ENCODE measurements around the gene LMNTD2. TPM values are rescaled to one million over a fixed set of nuclear protein-coding genes. Genes with fewer than 3 reads are reported as not detected.

LMNTD2 gene
- total and polyA plus RNA-seq, 2 of the 13 experiments (the other 11 are each of a cell fraction or from before 2014, with no cell fraction given), result 1.1 to 3.1 TPM

DNA sequence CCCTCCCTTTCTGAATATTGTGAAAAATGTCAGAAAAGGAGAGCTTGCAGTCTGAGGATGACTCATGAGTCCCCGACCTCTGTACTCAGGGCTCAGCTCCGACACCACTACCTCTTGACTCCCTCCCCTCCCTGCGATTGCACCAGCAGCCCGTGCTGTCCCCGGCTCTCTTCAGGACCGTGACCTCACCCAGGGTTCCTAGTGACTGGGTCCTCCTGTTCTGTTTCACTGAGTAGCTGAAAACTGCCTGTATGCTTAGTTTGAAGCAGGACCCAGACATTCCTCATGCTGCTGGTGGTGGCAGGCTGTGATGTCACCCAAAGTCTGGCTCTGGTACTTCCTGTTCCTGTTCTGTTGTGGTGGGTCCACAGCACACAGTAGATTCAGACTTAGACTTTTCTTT is 27.4 kb upstream of the LMNTD2 start (continued):
- TF ChIP-seq ZNF784 (CRISPR knock-in tag; IDR thresholded peaks at IDR 0.05; ENCODE audit: borderline replicate concordance), result no peak
- TF ChIP-seq, protein P1, sequence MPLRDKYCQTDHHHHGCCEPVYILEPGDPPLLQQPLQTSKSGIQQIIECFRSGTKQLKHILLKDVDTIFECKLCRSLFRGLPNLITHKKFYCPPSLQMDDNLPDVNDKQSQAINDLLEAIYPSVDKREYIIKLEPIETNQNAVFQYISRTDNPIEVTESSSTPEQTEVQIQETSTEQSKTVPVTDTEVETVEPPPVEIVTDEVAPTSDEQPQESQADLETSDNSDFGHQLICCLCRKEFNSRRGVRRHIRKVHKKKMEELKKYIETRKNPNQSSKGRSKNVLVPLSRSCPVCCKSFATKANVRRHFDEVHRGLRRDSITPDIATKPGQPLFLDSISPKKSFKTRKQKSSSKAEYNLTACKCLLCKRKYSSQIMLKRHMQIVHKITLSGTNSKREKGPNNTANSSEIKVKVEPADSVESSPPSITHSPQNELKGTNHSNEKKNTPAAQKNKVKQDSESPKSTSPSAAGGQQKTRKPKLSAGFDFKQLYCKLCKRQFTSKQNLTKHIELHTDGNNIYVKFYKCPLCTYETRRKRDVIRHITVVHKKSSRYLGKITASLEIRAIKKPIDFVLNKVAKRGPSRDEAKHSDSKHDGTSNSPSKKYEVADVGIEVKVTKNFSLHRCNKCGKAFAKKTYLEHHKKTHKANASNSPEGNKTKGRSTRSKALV (CRISPR knock-in tag; IDR thresholded peaks at IDR 0.05), result no peak
- peak; percentile 71 for TF ChIP-seq XRCC5 (optimal IDR thresholded peaks at IDR 0.05; ENCODE audit: low read length)
- peak; percentile 80; the same call in 1 of the 2 replicates for TF ChIP-seq ERF (CRISPR knock-in tag; IDR thresholded peaks at IDR 0.05)
- no peak for TF ChIP-seq HOXA7 (CRISPR knock-in tag; IDR thresholded peaks at IDR 0.05)

DNA sequence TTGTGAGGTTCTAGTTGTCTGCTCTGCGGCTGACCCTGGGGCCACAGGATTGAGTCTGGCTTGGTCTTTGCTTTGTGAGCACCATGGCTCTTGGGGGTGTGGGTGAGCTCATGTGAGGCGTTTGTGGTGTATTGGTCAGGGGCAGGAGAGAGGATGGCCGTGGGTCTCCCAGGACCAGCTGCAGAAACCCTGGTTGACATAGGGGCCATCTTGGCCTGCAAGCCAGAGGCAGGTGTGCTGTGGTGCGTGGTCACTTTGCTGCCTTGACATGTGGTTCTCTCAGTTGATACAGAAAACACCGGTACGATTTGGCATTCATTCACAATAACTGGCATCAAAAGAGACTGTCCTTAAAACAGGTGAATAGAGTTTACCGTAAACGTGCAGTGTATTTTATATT is 27.0 kb upstream of the LMNTD2 start:
- intact Hi-C loops (cut with micrococcal nuclease; ENCODE audit: unreplicated experiment) (no loop called here), in situ Hi-C loops (cut with HindIII; ENCODE audit: extremely low pct_ligation_motif_present, low pct_unique_long_range_greater_than_20kb) (no loop called here)
- Histone ChIP-seq H3K4me2 (ENCODE audit: low read depth, low read length) (peak overlapping the region; percentile 60), H4K20me1 (ENCODE audit: insufficient read depth, low read length) (peaks cover 27% of the 10 kb centered on the region), H3K9ac (ENCODE audit: insufficient read depth, low read depth, low read length) (no peak overlapping the region), H3K27ac (ENCODE audit: extremely low read length, insufficient read depth, low read length) (peak overlapping the region; percentile 70), H3K9me3 (ENCODE audit: low read length) (no peaks in the 10 kb centered on the region), H3K27me3 (ENCODE audit: control insufficient read depth in 1 of 2, insufficient read depth in 2 of 2, low read length in 2 of 2) (no peaks in the 10 kb centered on the region), H3K4me1 (ENCODE audit: insufficient read depth, low read length) (peaks cover 54% of the 10 kb centered on the region), H3K79me2 (ENCODE audit: insufficient read depth, low read length) (peaks cover 39% of the 10 kb centered on the region), H2AFZ (ENCODE audit: low read length) (no peak overlapping the region), H3K36me3 (replicated peaks in 1 of 2; ENCODE audit: control insufficient read depth in 1 of 2, insufficient read depth in 2 of 2, low read length in 2 of 2) (peaks cover 23 to 61% of the 10 kb centered on the region in 2 experiments), H3K4me3 (replicated peaks in 1 of 3; ENCODE audit: insufficient read depth in 1 of 3, low read depth in 2 of 3, low read length in 3 of 3) (peak overlapping the region in 1 of 3 experiments; percentile 15; a peak in 1 of 6 replicates)
- ATAC-seq (peak; percentile 56), DNase-seq (ENCODE audit: low spot score) (no peak), FAIRE-seq (no peak)
- ChIA-PET POLR2A (interaction anchor here (0.7 to 1.8 kb wide), 16 partner anchors 9 to 232 kb away, joined by 3 to 33 read pairs (median 4); partner anchors contain the start of genes DEAF1, PHRF1 and TMEM80), CTCF (ENCODE audit: low intra/inter-chr PET ratio, low total read pairs) (no interaction called here)
- no TSS peak for BruUV-seq (replicated peaks)
- 31% methylated on average over 7 of the region's 8 CpGs for WGBS (ENCODE audit: low lambda C conversion rate)
- TF ChIP-seq, protein P2, sequence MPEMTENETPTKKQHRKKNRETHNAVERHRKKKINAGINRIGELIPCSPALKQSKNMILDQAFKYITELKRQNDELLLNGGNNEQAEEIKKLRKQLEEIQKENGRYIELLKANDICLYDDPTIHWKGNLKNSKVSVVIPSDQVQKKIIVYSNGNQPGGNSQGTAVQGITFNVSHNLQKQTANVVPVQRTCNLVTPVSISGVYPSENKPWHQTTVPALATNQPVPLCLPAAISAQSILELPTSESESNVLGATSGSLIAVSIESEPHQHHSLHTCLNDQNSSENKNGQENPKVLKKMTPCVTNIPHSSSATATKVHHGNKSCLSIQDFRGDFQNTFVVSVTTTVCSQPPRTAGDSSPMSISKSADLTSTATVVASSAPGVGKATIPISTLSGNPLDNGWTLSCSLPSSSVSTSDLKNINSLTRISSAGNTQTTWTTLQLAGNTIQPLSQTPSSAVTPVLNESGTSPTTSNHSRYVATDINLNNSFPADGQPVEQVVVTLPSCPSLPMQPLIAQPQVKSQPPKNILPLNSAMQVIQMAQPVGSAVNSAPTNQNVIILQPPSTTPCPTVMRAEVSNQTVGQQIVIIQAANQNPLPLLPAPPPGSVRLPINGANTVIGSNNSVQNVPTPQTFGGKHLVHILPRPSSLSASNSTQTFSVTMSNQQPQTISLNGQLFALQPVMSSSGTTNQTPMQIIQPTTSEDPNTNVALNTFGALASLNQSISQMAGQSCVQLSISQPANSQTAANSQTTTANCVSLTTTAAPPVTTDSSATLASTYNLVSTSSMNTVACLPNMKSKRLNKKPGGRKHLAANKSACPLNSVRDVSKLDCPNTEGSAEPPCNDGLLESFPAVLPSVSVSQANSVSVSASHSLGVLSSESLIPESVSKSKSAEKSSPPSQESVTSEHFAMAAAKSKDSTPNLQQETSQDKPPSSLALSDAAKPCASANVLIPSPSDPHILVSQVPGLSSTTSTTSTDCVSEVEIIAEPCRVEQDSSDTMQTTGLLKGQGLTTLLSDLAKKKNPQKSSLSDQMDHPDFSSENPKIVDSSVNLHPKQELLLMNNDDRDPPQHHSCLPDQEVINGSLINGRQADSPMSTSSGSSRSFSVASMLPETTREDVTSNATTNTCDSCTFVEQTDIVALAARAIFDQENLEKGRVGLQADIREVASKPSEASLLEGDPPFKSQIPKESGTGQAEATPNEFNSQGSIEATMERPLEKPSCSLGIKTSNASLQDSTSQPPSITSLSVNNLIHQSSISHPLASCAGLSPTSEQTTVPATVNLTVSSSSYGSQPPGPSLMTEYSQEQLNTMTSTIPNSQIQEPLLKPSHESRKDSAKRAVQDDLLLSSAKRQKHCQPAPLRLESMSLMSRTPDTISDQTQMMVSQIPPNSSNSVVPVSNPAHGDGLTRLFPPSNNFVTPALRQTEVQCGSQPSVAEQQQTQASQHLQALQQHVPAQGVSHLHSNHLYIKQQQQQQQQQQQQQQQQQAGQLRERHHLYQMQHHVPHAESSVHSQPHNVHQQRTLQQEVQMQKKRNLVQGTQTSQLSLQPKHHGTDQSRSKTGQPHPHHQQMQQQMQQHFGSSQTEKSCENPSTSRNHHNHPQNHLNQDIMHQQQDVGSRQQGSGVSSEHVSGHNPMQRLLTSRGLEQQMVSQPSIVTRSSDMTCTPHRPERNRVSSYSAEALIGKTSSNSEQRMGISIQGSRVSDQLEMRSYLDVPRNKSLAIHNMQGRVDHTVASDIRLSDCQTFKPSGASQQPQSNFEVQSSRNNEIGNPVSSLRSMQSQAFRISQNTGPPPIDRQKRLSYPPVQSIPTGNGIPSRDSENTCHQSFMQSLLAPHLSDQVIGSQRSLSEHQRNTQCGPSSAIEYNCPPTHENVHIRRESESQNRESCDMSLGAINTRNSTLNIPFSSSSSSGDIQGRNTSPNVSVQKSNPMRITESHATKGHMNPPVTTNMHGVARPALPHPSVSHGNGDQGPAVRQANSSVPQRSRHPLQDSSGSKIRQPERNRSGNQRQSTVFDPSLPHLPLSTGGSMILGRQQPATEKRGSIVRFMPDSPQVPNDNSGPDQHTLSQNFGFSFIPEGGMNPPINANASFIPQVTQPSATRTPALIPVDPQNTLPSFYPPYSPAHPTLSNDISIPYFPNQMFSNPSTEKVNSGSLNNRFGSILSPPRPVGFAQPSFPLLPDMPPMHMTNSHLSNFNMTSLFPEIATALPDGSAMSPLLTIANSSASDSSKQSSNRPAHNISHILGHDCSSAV (CRISPR knock-in tag; IDR thresholded peaks at IDR 0.05; ENCODE audit: borderline replicate concordance), result no peak
- TF ChIP-seq ARID5B (CRISPR knock-in tag; IDR thresholded peaks at IDR 0.05), result no peak

Data from HepG2 (cell line).